ENCODE measurements around the gene MVB12B. TPM values are rescaled to one million over a fixed set of nuclear protein-coding genes. Genes with fewer than 3 reads are reported as not detected.

MVB12B gene
- total RNA-seq, 1 experiment from 2014 or later: 5.8 TPM

- Histone ChIP-seq H3K27ac (ENCODE audit: insufficient read length, low read depth, low read length) (no peak overlapping the region), H4K20me1 (ENCODE audit: control insufficient read depth, insufficient read depth, insufficient read length) (no peaks in the 10 kb centered on the region), H3K4me2 (ENCODE audit: insufficient read depth, insufficient read length, low read length) (no peak overlapping the region), H3K4me1 (ENCODE audit: insufficient read depth, low read length) (no peaks in the 10 kb centered on the region), H4K8ac (replicated peaks; ENCODE audit: insufficient read length, low read depth, low read length) (no peak overlapping the region), H3K56ac (ENCODE audit: insufficient read length, low read depth, low read length) (no peak overlapping the region), H3K79me2 (ENCODE audit: insufficient read depth, low read length) (no peaks in the 10 kb centered on the region), H2BK12ac (ENCODE audit: insufficient read length, low read depth, low read length) (no peak overlapping the region), H3K27me3 (ENCODE audit: insufficient read depth, low read length) (no peaks in the 10 kb centered on the region), H3K4ac (ENCODE audit: low read depth, low read length) (no peak overlapping the region), H3K79me1 (ENCODE audit: insufficient read depth, low read depth, low read length, poor library complexity, severe bottlenecking) (no peaks in the 10 kb centered on the region), H2BK5ac (ENCODE audit: insufficient read length, low read length) (no peak overlapping the region), H2AFZ (ENCODE audit: low read length) (no peak overlapping the region), H3K23ac (ENCODE audit: insufficient read length, low read depth, low read length) (no peak overlapping the region), H3T11ph (ENCODE audit: low read length) (no peak overlapping the region), H3K14ac (ENCODE audit: insufficient read depth, low read length) (no peak overlapping the region), H2BK20ac (ENCODE audit: low read depth, low read length, poor library complexity, severe bottlenecking) (no peak overlapping the region), H3K9ac (ENCODE audit: extremely low read depth, insufficient read length, low read length) (no peak overlapping the region), H3K18ac (ENCODE audit: insufficient read length, low read depth, low read length) (no peak overlapping the region), H3K23me2 (ENCODE audit: insufficient read length, low read depth, low read length, poor library complexity, severe bottlenecking) (no peaks in the 10 kb centered on the region), H4K5ac (ENCODE audit: insufficient read length, low read depth, low read length) (no peak overlapping the region), H3K9me3 (ENCODE audit: control insufficient read depth, low read depth, low read length) (no peaks in the 10 kb centered on the region), H2AK5ac (ENCODE audit: insufficient read length, low read length) (no peak overlapping the region), H2BK120ac (ENCODE audit: low read depth, low read length, poor library complexity, severe bottlenecking) (no peak overlapping the region), H4K91ac (ENCODE audit: insufficient read length, low read depth, low read length) (no peak overlapping the region), H2BK15ac (ENCODE audit: low read depth, low read length) (no peak overlapping the region)
- H3K27ac Mint-ChIP-seq: no peak overlapping the region
- WGBS (ENCODE audit: extremely low coverage, insufficient read length, low lambda C conversion rate): no CpG with 5 or more reads among the region's 8 CpGs
- H3K9me3 Mint-ChIP-seq: peaks cover 0 to 2% of the 10 kb centered on the region in 2 experiments; a peak in 1 of 5 replicates
- TF ChIP-seq CTCF (conservative IDR thresholded peaks at IDR 0.05): no peak
- H3K36me3 Mint-ChIP-seq (ENCODE audit: insufficient read depth in 1 of 3, low read depth in 3 of 3): peaks cover 0 to 6% (median 0%) of the 10 kb centered on the region in 3 experiments; a peak in 3 of 7 replicates
- H3K27me3 Mint-ChIP-seq (ENCODE audit: low read depth): peaks cover 10% of the 10 kb centered on the region
- H3K4me1 Mint-ChIP-seq: peaks cover 2 to 19% of the 10 kb centered on the region in 2 experiments
- DNase-seq: no peak
- H3K4me3 Mint-ChIP-seq: no peak overlapping the region
These were observed 151.8 kb downstream of the MVB12B start for GRCh38 chr9:126478216-126478981.
